Measurements from ENCODE around the gene CLCN1. TPM values are rescaled to one million over a fixed set of nuclear protein-coding genes. Genes with fewer than 3 reads are reported as not detected.

Gene CLCN1
- not detected for total RNA-seq

DNA sequence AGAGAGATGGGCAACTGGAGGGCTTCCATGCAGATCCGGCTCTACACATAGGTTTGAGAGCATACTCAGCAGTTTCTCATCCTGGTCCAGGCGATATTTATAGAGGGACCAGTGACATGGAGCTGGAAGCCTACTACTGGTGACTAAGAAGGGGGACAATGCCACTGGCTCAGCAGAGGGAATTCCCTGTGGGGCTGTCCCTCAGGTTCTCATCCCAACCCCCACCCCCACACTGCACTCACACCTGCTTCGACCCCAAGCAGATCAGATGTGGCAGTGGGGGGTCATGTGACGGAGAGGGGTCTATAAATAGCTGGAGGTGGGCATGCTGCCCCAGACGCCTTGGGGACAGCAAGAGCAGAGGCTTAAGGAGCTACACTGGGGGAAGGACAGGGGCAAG, at the start of gene CLCN1:
TSS of gene CLCN1 (plus strand) at position 336 of the 400 bp plus-strand sequence. CDS start 102 bp downstream, outside the sequence.
- H3K27ac Mint-ChIP-seq, result no peak within 1 kb of the TSS
- CTCF ChIA-PET, result interaction anchor here (0.7 to 1.0 kb wide), 3 partner anchors 9 to 101 kb away, joined by 3 to 4 read pairs (median 3); no protein-coding TSS in a partner anchor
- H3K4me1 Mint-ChIP-seq (ENCODE audit: low read depth), result no peaks in the 10 kb centered on the region
- DNase-seq, result no peak
- intact Hi-C loops (cut with micrococcal nuclease), result no loop called here
- no peak within 1 kb of the TSS for H3K4me3 Mint-ChIP-seq
- H3K36me3 Mint-ChIP-seq (ENCODE audit: low read depth), result no peaks in the 10 kb centered on the region
- no peaks in the 10 kb centered on the region for H3K9me3 Mint-ChIP-seq
- no peaks in the 10 kb centered on the region for H3K27me3 Mint-ChIP-seq (ENCODE audit: low read depth)

DNA sequence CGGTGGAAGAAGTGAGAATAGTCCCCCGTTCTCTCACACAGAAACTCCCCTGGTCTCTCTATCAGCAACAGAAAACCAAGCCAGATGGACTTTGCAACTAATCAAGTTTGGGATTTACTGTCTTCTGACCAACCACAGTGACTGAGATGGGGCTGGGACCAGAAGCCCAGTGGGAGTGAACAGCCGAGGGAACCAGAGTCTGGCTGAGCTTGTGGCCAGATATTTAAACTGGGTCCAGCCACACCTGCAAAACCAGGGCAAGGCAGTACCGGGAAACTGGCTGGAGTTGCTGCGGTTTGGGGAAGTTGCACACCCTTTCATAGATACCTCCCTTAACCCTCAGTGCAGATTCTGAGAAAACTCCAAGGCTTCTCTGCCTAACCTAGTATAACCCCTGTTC, 46.7 kb upstream of the CLCN1 start:
- H3K4me3 Mint-ChIP-seq, result no peak overlapping the region
- peaks cover 50% of the 10 kb centered on the region for H3K4me1 Mint-ChIP-seq (ENCODE audit: low read depth)
- H3K9me3 Mint-ChIP-seq, result no peaks in the 10 kb centered on the region
- no peak for DNase-seq
- H3K27ac Mint-ChIP-seq, result peak overlapping the region; percentile 43
- CTCF ChIA-PET, result interaction anchor here (0.8 to 1.5 kb wide), 3 partner anchors 27 to 147 kb away, joined by 3 to 6 read pairs (median 4); no protein-coding TSS in a partner anchor
- H3K36me3 Mint-ChIP-seq (ENCODE audit: low read depth), result peaks cover 43% of the 10 kb centered on the region
- intact Hi-C loops (cut with micrococcal nuclease), result loop anchor here (10.0 kb wide), 1 partner anchor 1566 kb away; the partner anchor contains the start of gene TPK1
- no peaks in the 10 kb centered on the region for H3K27me3 Mint-ChIP-seq (ENCODE audit: low read depth)

DNA sequence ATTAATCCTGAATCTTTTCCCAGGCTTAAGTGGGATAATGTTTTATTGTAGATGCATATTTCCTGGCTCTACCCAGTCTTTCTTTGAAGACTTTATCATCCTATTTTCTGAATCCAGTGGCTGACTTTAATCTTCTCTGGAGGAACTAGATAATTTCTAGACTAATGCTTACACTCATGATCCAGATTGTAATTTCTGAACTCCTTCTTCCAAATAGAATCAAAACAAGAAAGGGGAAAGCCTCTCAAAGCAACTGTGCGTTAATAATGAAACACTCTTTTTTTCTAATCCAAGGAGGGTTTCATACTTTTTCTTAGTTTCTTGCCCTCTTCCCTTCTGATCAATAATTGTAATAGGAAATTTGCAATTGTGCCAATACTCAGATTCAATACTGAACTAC, 44.7 kb upstream of the CLCN1 start:
- H3K36me3 Mint-ChIP-seq (ENCODE audit: low read depth), result peaks cover 26% of the 10 kb centered on the region
- no peak for DNase-seq
- CTCF ChIA-PET, result interaction anchor here (1.0 to 2.1 kb wide), 3 partner anchors 31 to 56 kb away, joined by 3 to 6 read pairs (median 4); no protein-coding TSS in a partner anchor
- peak overlapping the region; percentile 72 for H3K27ac Mint-ChIP-seq
- H3K4me3 Mint-ChIP-seq, result no peak overlapping the region
- H3K9me3 Mint-ChIP-seq, result no peaks in the 10 kb centered on the region
- intact Hi-C loops (cut with micrococcal nuclease), result loop anchor here (2.0 kb wide), 1 partner anchor 26 kb away; no protein-coding TSS in a partner anchor
- H3K27me3 Mint-ChIP-seq (ENCODE audit: low read depth), result no peaks in the 10 kb centered on the region
- peaks cover 33% of the 10 kb centered on the region for H3K4me1 Mint-ChIP-seq (ENCODE audit: low read depth)

DNA sequence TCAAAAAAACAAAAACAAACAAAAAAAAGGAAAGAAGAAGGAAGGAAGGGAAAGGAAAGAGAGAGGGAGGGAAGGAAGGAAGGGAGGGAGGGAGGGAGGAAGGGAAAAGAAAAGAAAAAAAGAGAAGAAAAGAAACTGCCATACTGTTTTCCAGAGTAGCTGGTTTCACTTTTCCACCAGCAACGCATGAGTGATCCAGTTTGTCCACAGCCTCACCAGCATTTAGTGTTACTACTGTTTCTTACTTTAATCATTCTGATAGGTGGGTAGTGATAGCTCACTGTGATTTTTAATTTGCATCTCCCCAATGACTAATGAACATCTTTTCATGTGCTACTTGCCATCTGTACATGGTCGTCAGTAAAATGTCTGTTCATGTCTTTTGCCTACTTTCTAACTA, 43.0 kb upstream of the CLCN1 start:
- peaks cover 31% of the 10 kb centered on the region for H3K4me1 Mint-ChIP-seq (ENCODE audit: low read depth)
- no peak overlapping the region for H3K4me3 Mint-ChIP-seq

DNA sequence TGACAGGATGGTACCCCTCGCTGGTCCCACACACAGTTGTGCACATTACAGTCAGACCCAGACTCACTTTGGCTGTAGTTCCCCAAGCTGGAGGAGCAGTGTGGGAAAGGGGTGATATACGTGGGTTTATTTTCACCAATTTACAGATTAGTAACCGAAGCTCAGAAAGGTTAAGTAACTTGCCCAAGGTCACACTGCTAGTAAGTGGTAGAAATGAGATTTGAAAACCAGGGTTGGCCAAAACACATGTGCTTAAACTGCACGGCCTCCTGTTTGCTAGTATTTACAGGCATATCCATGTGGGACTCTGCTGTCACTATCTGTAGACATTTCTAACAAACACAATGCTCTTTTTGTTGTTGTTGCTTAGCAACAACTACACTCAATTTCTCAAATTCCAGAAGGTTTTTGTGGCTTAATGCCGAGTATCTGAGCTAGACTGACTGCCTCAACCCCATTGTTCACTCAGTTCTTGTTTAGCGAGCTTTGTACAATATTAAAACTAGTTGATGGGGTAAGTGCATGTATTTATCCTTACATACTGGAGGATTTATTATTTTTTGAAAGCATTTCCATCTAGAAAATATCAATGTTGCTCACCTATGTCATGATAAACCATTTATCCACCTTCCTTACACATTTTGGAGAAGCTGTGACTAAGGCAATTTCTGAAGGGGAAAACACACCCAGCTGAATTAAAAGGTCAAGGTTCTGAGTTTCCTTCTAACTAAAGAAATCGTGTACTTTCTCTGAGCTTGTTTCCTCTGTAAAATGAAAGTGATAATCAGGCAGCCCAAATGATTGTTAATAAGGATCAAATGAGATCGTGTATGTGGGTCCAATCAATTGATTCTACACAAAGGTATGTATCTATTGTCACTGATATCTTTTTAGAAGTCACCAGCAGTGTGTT, 36.5 kb upstream of the CLCN1 start:
- Mint-ChIP-seq H3K4me3 (peak overlapping the region; percentile 77), H3K27me3 (ENCODE audit: low read depth) (no peaks in the 10 kb centered on the region), H3K27ac (peak overlapping the region; percentile 94), H3K9me3 (no peaks in the 10 kb centered on the region), H3K36me3 (ENCODE audit: low read depth) (no peaks in the 10 kb centered on the region), H3K4me1 (ENCODE audit: low read depth) (peaks cover 41% of the 10 kb centered on the region)
- intact Hi-C loops (cut with micrococcal nuclease), result loop anchor here (1.0 to 10.0 kb wide), 5 partner anchors 9 to 1545 kb away; partner anchors contain the start of genes CASP2 and GSTK1
- CTCF ChIA-PET, result interaction anchor here (0.5 to 4.6 kb wide), 13 partner anchors 8 to 101 kb away, joined by 3 to 23 read pairs (median 5); partner anchors contain the start of genes CASP2 and GSTK1
- no peak for DNase-seq

More for the DNA sequence above, 43.0 kb upstream of the CLCN1 start:
- Mint-ChIP-seq H3K36me3 (ENCODE audit: low read depth) (peaks cover 17% of the 10 kb centered on the region), H3K27me3 (ENCODE audit: low read depth) (no peaks in the 10 kb centered on the region), H3K9me3 (no peaks in the 10 kb centered on the region), H3K27ac (peak overlapping the region; percentile 50)
- intact Hi-C loops (cut with micrococcal nuclease), result no loop called here
- CTCF ChIA-PET, result interaction anchor here (2.1 kb wide), 1 partner anchor 32 kb away, joined by 6 read pairs; no protein-coding TSS in a partner anchor
- DNase-seq, result no peak

DNA sequence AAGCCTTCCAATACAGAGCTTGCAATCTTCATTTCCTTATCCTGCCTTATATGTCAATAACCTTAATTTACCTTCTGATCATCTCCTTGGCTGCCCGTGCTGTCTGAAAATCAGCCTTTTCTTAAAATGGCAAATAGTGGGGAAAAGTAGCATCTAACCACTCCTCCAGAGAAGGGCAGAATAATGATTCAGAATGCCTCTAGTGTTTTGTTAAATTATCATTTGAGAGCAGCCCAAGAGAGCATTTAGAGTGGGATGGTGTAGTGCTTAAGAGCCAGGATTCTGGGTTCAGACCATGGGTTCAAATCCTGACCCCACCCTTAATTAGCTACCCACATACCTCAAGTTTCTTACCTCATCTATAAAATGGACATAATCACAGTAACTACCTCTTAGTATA, 35.8 kb upstream of the CLCN1 start:
- H3K36me3 Mint-ChIP-seq (ENCODE audit: low read depth), result no peaks in the 10 kb centered on the region
- H3K9me3 Mint-ChIP-seq, result no peaks in the 10 kb centered on the region
- intact Hi-C loops (cut with micrococcal nuclease), result loop anchor here (10.0 kb wide), 1 partner anchor 1545 kb away; no protein-coding TSS in a partner anchor
- DNase-seq, result no peak
- H3K27ac Mint-ChIP-seq, result peak overlapping the region; percentile 94
- H3K27me3 Mint-ChIP-seq (ENCODE audit: low read depth), result no peaks in the 10 kb centered on the region
- peak overlapping the region; percentile 77 for H3K4me3 Mint-ChIP-seq
- CTCF ChIA-PET, result interaction anchor here (0.5 to 4.6 kb wide), 12 partner anchors 10 to 100 kb away, joined by 3 to 23 read pairs (median 6); partner anchors contain the start of gene GSTK1
- H3K4me1 Mint-ChIP-seq (ENCODE audit: low read depth), result peaks cover 41% of the 10 kb centered on the region

DNA sequence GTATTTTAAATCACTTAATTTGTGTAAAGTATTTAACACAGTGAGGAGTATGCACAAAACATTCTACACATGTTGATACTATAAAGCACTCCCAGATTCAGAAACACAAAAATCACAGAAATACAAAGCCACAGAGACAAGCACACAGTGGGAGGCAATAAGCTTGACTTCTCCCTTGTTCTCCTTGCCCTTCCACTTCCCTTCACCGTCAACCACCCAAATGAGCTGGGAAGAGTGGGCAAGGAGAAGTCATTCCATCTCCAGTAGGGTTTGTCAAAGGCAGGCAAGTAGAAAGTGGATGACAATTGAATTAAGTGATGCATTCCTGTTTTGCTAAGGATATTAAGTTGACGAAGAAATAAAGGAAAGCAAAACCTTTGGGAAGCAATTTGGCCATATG, 35.3 kb upstream of the CLCN1 start:
- no peaks in the 10 kb centered on the region for H3K36me3 Mint-ChIP-seq (ENCODE audit: low read depth)
- no peaks in the 10 kb centered on the region for H3K9me3 Mint-ChIP-seq
- H3K4me1 Mint-ChIP-seq (ENCODE audit: low read depth), result peaks cover 41% of the 10 kb centered on the region
- CTCF ChIA-PET, result interaction anchor here (0.6 to 4.6 kb wide), 8 partner anchors 10 to 56 kb away, joined by 3 to 23 read pairs (median 6); partner anchors contain the start of gene GSTK1
- H3K4me3 Mint-ChIP-seq, result peak overlapping the region; percentile 77
- no peaks in the 10 kb centered on the region for H3K27me3 Mint-ChIP-seq (ENCODE audit: low read depth)
- H3K27ac Mint-ChIP-seq, result peak overlapping the region; percentile 94
- intact Hi-C loops (cut with micrococcal nuclease), result loop anchor here (10.0 kb wide), 1 partner anchor 1544 kb away; no protein-coding TSS in a partner anchor
- no peak for DNase-seq

DNA sequence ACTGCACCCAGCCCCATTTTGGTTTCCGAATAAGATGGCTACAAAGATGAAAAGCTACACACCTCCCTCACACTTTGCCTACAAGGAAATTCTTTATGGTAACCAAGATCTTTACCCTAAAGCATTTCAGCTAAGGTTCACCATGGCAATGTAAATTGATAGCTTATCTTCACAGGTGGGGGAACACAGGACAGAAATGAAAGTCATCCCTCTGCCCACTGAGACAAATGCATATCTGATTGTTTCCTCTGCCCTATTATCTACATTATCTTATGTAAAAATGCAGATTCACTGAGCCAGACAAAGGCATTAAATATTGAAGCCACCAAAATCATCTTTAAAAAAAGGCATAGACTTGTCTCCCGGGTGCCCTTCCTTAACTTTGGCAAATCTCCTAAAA, 34.4 kb upstream of the CLCN1 start:
- intact Hi-C loops (cut with micrococcal nuclease), result loop anchor here (10.0 kb wide), 1 partner anchor 1543 kb away; no protein-coding TSS in a partner anchor
- no peak for DNase-seq
- H3K4me1 Mint-ChIP-seq (ENCODE audit: low read depth), result peaks cover 41% of the 10 kb centered on the region
- CTCF ChIA-PET, result interaction anchor here (0.6 to 4.6 kb wide), 7 partner anchors 9 to 64 kb away, joined by 3 to 23 read pairs (median 4); partner anchors contain the start of gene GSTK1
- no peaks in the 10 kb centered on the region for H3K36me3 Mint-ChIP-seq (ENCODE audit: low read depth)
- no peaks in the 10 kb centered on the region for H3K27me3 Mint-ChIP-seq (ENCODE audit: low read depth)
- H3K4me3 Mint-ChIP-seq, result no peak overlapping the region
- H3K27ac Mint-ChIP-seq, result no peak overlapping the region
- no peaks in the 10 kb centered on the region for H3K9me3 Mint-ChIP-seq

DNA sequence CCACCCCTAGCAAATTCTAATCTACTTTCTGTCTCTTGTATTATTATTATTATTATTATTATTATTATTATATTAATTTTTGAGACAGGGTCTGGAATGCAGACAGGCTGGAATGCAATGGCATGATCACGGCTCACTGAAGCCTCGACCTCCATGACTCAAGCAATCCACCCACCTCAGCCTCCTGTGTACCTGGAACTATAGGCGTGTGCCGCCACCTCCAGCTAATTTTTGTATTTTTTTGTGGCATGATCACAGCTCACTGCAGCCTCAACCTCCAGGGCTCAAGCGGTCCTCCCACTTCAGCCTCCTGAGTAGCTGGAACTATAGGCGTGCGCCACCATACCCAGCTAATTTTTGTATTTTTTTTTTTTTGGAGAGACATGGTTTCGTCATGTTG, 33.8 kb upstream of the CLCN1 start:
- no peaks in the 10 kb centered on the region for H3K36me3 Mint-ChIP-seq (ENCODE audit: low read depth)
- no peak overlapping the region for H3K27ac Mint-ChIP-seq

DNA sequence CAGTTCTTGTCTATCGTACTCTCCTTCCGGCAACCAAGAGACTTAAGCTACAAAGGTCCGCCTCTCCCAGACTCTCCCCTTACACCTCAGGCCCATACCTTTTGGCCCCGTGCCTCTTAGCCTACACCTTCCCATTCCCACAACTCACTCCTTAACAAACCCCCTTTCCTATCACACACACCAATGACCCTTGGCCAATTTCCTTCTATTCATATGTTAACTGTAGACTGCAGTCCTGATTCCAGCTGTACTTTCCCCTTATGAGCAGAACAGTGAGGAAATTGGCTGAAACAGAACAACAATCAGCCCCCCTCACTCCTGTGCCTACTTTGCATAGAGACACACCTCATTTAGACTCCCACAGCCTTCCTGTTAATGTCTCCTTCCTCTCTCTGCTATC, 32.5 kb upstream of the CLCN1 start:
- H3K27me3 Mint-ChIP-seq (ENCODE audit: low read depth), result no peaks in the 10 kb centered on the region
- CTCF ChIA-PET, result interaction anchor here (0.9 to 1.2 kb wide), 2 partner anchors 16 to 35 kb away, joined by 3 read pairs; no protein-coding TSS in a partner anchor
- H3K27ac Mint-ChIP-seq, result no peak overlapping the region
- no peak overlapping the region for H3K4me3 Mint-ChIP-seq
- peaks cover 3% of the 10 kb centered on the region for H3K36me3 Mint-ChIP-seq (ENCODE audit: low read depth)
- H3K4me1 Mint-ChIP-seq (ENCODE audit: low read depth), result peaks cover 53% of the 10 kb centered on the region
- peaks cover 6% of the 10 kb centered on the region for H3K9me3 Mint-ChIP-seq
- intact Hi-C loops (cut with micrococcal nuclease), result loop anchor here (10.0 kb wide), 1 partner anchor 1541 kb away; no protein-coding TSS in a partner anchor
- no peak for DNase-seq

More for the DNA sequence above, 33.8 kb upstream of the CLCN1 start:
- CTCF ChIA-PET, result interaction anchor here (0.6 to 4.6 kb wide), 6 partner anchors 19 to 413 kb away, joined by 3 to 23 read pairs (median 3); partner anchors contain the start of gene GSTK1
- peaks cover 4% of the 10 kb centered on the region for H3K9me3 Mint-ChIP-seq
- no peak for DNase-seq
- no peaks in the 10 kb centered on the region for H3K27me3 Mint-ChIP-seq (ENCODE audit: low read depth)
- no peak overlapping the region for H3K4me3 Mint-ChIP-seq
- peaks cover 45% of the 10 kb centered on the region for H3K4me1 Mint-ChIP-seq (ENCODE audit: low read depth)
- intact Hi-C loops (cut with micrococcal nuclease), result loop anchor here (10.0 kb wide), 1 partner anchor 1543 kb away; no protein-coding TSS in a partner anchor

DNA sequence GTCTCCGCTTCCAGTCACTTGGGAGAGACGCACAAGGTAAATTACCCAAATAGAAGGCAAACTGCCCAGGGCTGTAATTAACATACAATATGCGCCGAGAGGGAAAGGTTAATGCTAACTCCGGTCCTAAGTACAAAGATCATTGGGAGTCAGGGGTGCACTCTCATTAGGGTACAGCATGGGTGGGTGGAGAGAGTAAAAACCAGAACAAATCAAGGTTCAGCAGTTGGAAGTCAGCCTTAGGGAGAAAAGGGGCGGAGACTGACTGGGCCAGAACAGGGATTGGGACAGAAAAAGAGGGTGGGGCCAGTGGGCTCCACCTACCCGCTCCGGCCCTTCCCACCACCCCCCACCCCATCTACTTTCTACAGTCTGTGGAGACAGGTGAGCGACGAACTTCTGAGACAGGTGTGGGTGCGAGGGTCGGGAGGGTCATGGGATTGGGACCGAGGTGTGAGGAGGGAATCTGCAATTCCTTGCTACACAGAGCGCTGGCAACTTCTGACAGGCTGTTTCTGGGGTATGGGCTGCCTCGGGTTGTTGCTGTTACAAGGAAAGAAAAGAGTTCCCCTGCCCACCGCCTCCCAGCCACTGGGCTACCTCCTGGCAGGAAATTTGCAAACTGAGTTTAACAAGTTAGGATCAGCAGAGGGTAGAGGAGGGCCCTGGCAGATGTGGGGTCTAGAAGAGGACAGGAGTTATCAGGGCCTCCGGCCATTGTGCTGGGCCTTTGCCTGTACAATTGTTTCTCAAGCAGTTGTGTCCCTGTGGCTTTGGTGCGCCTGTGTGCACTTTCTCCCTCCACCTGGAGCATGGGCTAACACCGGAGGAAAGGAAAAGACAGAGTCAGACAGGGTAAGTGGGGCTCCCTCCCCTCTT, 31.1 kb upstream of the CLCN1 start, which contains the start of gene TMEM139:
TSS of gene TMEM139 (plus strand) at position 368 of the 879 bp plus-strand sequence. CDS start 1,000 bp downstream, outside the sequence.
- H3K9me3 Mint-ChIP-seq, result peaks cover 6% of the 10 kb centered on the region
- peaks cover 43% of the 10 kb centered on the region for H3K4me1 Mint-ChIP-seq (ENCODE audit: low read depth)
- DNase-seq, result no peak
- peaks cover 14% of the 10 kb centered on the region for H3K36me3 Mint-ChIP-seq (ENCODE audit: low read depth)
- H3K27ac Mint-ChIP-seq, result peak within 1 kb of the TSS; percentile 35
- intact Hi-C loops (cut with micrococcal nuclease), result loop anchor here (10.0 kb wide), 1 partner anchor 1540 kb away; no protein-coding TSS in a partner anchor
- H3K27me3 Mint-ChIP-seq (ENCODE audit: low read depth), result no peaks in the 10 kb centered on the region
- H3K4me3 Mint-ChIP-seq, result no peak within 1 kb of the TSS
- CTCF ChIA-PET, result no interaction called here
